SK-N-SH treated with all-trans-retinoic acid at 6 μM for 48 hours (cell line): ENCODE results near the gene TERC.
"Not testable (repeated sequence)": the region's sequence is repeated elsewhere in the genome, so short reads cannot be mapped to it uniquely, and the experiment has no call there.

Source experiments
- ATAC-seq: fragments of 200-7000 bp; cut with Tn5 transposase; 3 replicates; pipeline ENCODE4 v1.9.1; 2020; ENCODE audit warnings: mild to moderate bottlenecking, moderate library complexity
- BACH2 ChIP-seq: fragments of 250-450 bp; sonication (Bioruptor Pico); IDR thresholded peaks from 2 replicates; pipeline ENCODE4 v1.9.0; 2021; ENCODE audit warnings: mild to moderate bottlenecking, borderline replicate concordance
- CSDC2 ChIP-seq: fragments of 250-450 bp; sonication (Bioruptor Pico); IDR thresholded peaks from 2 replicates; pipeline ENCODE4 v1.5.0; 2020; ENCODE audit warnings: mild to moderate bottlenecking, moderate library complexity
- ESRRG ChIP-seq: fragments of 250-450 bp; sonication (Bioruptor Pico); IDR thresholded peaks from 2 replicates; pipeline ENCODE4 v1.6.1; 2021; ENCODE audit warnings: mild to moderate bottlenecking
- GLIS3 ChIP-seq: fragments of 250-450 bp; sonication (Bioruptor Pico); IDR thresholded peaks from 2 replicates; pipeline ENCODE4 v1.5.0; 2020; ENCODE audit warnings: mild to moderate bottlenecking, moderate library complexity
- ISL1 ChIP-seq: fragments of 250-450 bp; sonication (Bioruptor Pico); IDR thresholded peaks from 2 replicates; pipeline ENCODE4 v2.1.2; 2022; ENCODE audit warnings: mild to moderate bottlenecking, moderate library complexity
- OSR1 ChIP-seq: fragments of 250-450 bp; sonication (Bioruptor Pico); IDR thresholded peaks from 2 replicates; pipeline ENCODE4 v1.8.0; 2022; ENCODE audit warnings: moderate library complexity, mild to moderate bottlenecking, inconsistent platforms
- PPARA ChIP-seq: fragments of 250-450 bp; sonication (Bioruptor Pico); IDR thresholded peaks from 2 replicates; pipeline ENCODE4 v1.5.0; 2020; ENCODE audit warnings: mild to moderate bottlenecking, borderline replicate concordance
- RARB ChIP-seq: fragments of 250-450 bp; sonication (Bioruptor Pico); IDR thresholded peaks from 2 replicates; pipeline ENCODE4 v1.8.0; 2021; ENCODE audit warnings: mild to moderate bottlenecking, moderate library complexity
- SNAI2 ChIP-seq: fragments of 250-450 bp; sonication (Bioruptor Pico); IDR thresholded peaks from 2 replicates; pipeline ENCODE4 v1.5.0; 2020; ENCODE audit warnings: mild to moderate bottlenecking, moderate library complexity
- TCF4 ChIP-seq: fragments of 250-450 bp; sonication (Bioruptor Pico); IDR thresholded peaks from 2 replicates; pipeline ENCODE4 v1.8.0; 2021; ENCODE audit warnings: mild to moderate bottlenecking, moderate library complexity, borderline replicate concordance
- TOX ChIP-seq: fragments of 250-450 bp; sonication (Bioruptor Pico); IDR thresholded peaks from 2 replicates; pipeline ENCODE4 v1.8.0; 2021; ENCODE audit warnings: mild to moderate bottlenecking, moderate library complexity, borderline replicate concordance
- ZC3H10 ChIP-seq: fragments of 250-450 bp; sonication (Bioruptor Pico); IDR thresholded peaks from 2 replicates; pipeline ENCODE4 v1.5.1; 2021; ENCODE audit warnings: mild to moderate bottlenecking, moderate library complexity
- ZFP3 ChIP-seq: fragments of 250-450 bp; sonication (Bioruptor Pico); IDR thresholded peaks from 2 replicates; pipeline ENCODE4 v1.5.0; 2020; ENCODE audit warnings: mild to moderate bottlenecking, moderate library complexity
- ZNF565 ChIP-seq: fragments of 450-650 bp; formaldehyde crosslinking; conservative IDR thresholded peaks from 2 replicates; pipeline ENCODE4 v1.5.0; 2020; ENCODE audit warnings: low read depth, mild to moderate bottlenecking, moderate library complexity
- ZNF70 ChIP-seq: fragments of 450-650 bp; formaldehyde crosslinking; IDR thresholded peaks from 2 replicates; pipeline ENCODE4 v1.5.0; 2020; ENCODE audit warnings: mild to moderate bottlenecking, moderate library complexity
- ZNF8 ChIP-seq: fragments of 450-650 bp; formaldehyde crosslinking; IDR thresholded peaks from 2 replicates; pipeline ENCODE4 v1.5.0; 2020; ENCODE audit warnings: mild to moderate bottlenecking, moderate library complexity
- TF ChIP-seq, protein P1 (sequence below): fragments of 250-450 bp; sonication (Bioruptor Pico); IDR thresholded peaks from 2 replicates; pipeline ENCODE4 v1.8.0; 2020; ENCODE audit warnings: mild to moderate bottlenecking, moderate library complexity, borderline replicate concordance
- TF ChIP-seq, protein P2 (sequence below): fragments of 250-450 bp; sonication (Bioruptor Pico); IDR thresholded peaks from 2 replicates; pipeline ENCODE4 v1.5.0; 2020; ENCODE audit warnings: mild to moderate bottlenecking, moderate library complexity
- TF ChIP-seq, protein P3 (sequence below): fragments of 250-450 bp; sonication (Bioruptor Pico); IDR thresholded peaks from 2 replicates; pipeline ENCODE4 v1.5.1; 2021; ENCODE audit warnings: mild to moderate bottlenecking, moderate library complexity
- TF ChIP-seq, protein P4 (sequence below): fragments of 250-450 bp; sonication (Bioruptor Pico); IDR thresholded peaks from 2 replicates; pipeline ENCODE4 v1.8.0; 2021; ENCODE audit warnings: low read depth, mild to moderate bottlenecking, moderate library complexity, borderline replicate concordance

Gene TERC

DNA sequence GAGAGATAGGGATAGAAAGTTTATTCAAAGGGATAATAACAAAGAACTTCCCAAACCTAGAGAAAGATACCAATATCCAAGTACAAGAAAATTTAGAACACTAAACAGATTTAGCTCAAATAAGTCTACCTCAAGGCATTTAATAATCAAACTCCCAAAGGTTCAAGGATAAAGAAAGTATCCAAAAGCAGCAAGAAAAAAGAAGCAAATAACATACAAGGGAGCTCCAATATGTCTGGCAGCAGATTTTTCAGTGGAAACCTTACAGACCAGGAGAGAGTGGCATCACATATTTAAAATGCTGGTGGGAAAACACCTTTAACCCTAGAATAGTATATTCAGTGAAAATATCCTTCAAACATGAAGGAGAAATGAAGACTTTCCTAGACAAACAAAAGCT lies 33.0 kb downstream of the TERC start:
- not testable (repeated sequence) for ATAC-seq

DNA sequence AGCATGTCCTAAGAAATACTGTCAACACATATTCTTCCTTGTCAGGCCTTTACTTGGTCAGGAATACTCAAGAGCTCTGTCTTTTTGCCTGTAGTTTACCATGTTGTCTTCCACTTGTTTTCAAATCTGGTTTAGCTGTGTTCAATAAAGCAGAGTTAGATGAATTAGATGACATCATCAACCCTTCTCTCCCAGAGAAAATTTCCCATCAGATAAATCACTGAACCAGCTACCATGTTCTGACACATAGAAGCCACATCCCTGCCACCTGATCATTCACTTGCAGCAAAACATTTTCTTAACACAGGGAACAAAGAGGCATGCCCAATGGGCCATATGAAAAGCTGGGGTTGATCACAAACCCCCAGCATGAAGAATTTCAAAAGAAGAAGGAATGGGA lies 42.1 kb downstream of the TERC start:
- ATAC-seq = no peak
- TF ChIP-seq ZNF70 (CRISPR knock-in tag) (no peak), ZNF565 (no peak), BACH2 (CRISPR knock-in tag) (no peak), ESRRG (CRISPR knock-in tag) (no peak), TCF4 (no peak), RARB (CRISPR knock-in tag) (no peak), PPARA (CRISPR knock-in tag) (no peak), CSDC2 (CRISPR knock-in tag) (no peak), ZNF8 (no peak), GLIS3 (no peak), ISL1 (no peak), ZC3H10 (CRISPR knock-in tag) (no peak), SNAI2 (CRISPR knock-in tag) (no peak), OSR1 (CRISPR knock-in tag) (no peak), ZFP3 (no peak), TOX (CRISPR knock-in tag) (no peak)
- TF ChIP-seq, protein P1, sequence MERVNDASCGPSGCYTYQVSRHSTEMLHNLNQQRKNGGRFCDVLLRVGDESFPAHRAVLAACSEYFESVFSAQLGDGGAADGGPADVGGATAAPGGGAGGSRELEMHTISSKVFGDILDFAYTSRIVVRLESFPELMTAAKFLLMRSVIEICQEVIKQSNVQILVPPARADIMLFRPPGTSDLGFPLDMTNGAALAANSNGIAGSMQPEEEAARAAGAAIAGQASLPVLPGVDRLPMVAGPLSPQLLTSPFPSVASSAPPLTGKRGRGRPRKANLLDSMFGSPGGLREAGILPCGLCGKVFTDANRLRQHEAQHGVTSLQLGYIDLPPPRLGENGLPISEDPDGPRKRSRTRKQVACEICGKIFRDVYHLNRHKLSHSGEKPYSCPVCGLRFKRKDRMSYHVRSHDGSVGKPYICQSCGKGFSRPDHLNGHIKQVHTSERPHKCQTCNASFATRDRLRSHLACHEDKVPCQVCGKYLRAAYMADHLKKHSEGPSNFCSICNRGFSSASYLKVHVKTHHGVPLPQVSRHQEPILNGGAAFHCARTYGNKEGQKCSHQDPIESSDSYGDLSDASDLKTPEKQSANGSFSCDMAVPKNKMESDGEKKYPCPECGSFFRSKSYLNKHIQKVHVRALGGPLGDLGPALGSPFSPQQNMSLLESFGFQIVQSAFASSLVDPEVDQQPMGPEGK (CRISPR knock-in tag) = no peak
- TF ChIP-seq, protein P2, sequence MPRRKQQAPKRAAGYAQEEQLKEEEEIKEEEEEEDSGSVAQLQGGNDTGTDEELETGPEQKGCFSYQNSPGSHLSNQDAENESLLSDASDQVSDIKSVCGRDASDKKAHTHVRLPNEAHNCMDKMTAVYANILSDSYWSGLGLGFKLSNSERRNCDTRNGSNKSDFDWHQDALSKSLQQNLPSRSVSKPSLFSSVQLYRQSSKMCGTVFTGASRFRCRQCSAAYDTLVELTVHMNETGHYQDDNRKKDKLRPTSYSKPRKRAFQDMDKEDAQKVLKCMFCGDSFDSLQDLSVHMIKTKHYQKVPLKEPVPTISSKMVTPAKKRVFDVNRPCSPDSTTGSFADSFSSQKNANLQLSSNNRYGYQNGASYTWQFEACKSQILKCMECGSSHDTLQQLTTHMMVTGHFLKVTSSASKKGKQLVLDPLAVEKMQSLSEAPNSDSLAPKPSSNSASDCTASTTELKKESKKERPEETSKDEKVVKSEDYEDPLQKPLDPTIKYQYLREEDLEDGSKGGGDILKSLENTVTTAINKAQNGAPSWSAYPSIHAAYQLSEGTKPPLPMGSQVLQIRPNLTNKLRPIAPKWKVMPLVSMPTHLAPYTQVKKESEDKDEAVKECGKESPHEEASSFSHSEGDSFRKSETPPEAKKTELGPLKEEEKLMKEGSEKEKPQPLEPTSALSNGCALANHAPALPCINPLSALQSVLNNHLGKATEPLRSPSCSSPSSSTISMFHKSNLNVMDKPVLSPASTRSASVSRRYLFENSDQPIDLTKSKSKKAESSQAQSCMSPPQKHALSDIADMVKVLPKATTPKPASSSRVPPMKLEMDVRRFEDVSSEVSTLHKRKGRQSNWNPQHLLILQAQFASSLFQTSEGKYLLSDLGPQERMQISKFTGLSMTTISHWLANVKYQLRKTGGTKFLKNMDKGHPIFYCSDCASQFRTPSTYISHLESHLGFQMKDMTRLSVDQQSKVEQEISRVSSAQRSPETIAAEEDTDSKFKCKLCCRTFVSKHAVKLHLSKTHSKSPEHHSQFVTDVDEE = no peak
- TF ChIP-seq, protein P3, sequence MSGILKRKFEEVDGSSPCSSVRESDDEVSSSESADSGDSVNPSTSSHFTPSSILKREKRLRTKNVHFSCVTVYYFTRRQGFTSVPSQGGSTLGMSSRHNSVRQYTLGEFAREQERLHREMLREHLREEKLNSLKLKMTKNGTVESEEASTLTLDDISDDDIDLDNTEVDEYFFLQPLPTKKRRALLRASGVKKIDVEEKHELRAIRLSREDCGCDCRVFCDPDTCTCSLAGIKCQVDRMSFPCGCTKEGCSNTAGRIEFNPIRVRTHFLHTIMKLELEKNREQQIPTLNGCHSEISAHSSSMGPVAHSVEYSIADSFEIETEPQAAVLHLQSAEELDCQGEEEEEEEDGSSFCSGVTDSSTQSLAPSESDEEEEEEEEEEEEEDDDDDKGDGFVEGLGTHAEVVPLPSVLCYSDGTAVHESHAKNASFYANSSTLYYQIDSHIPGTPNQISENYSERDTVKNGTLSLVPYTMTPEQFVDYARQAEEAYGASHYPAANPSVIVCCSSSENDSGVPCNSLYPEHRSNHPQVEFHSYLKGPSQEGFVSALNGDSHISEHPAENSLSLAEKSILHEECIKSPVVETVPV (CRISPR knock-in tag) = no peak
- TF ChIP-seq, protein P4, sequence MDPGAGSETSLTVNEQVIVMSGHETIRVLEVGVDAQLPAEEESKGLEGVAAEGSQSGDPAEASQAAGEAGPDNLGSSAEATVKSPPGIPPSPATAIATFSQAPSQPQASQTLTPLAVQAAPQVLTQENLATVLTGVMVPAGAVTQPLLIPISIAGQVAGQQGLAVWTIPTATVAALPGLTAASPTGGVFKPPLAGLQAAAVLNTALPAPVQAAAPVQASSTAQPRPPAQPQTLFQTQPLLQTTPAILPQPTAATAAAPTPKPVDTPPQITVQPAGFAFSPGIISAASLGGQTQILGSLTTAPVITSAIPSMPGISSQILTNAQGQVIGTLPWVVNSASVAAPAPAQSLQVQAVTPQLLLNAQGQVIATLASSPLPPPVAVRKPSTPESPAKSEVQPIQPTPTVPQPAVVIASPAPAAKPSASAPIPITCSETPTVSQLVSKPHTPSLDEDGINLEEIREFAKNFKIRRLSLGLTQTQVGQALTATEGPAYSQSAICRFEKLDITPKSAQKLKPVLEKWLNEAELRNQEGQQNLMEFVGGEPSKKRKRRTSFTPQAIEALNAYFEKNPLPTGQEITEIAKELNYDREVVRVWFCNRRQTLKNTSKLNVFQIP (CRISPR knock-in tag) = no peak

DNA sequence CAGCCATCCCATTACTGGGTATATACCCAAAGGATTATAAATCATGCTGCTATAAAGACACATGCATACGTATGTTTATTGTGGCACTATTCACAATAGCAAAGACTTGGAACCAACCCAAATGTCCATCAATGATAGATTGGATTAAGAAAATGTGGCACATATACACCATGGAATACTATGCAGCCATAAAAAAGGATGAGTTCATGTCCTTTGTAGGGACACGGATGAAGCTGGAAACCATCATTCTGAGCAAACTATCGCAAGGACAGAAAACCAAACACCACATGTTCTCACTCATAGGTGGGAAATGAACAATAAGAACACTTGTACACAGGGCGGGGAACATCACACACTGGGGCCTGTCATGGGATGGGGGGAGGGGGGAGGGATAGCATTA lies 46.4 kb downstream of the TERC start:
- not testable (repeated sequence) for ATAC-seq
